ENCODE measurements around the gene CLCN2. TPM values are rescaled to one million over a fixed set of nuclear protein-coding genes. Genes with fewer than 3 reads are reported as not detected.

The CLCN2 gene
- total RNA-seq (2014; rRNA removed; shearing (Covaris generic)): 3.0 and 8.8 TPM in 2 replicates

DNA sequence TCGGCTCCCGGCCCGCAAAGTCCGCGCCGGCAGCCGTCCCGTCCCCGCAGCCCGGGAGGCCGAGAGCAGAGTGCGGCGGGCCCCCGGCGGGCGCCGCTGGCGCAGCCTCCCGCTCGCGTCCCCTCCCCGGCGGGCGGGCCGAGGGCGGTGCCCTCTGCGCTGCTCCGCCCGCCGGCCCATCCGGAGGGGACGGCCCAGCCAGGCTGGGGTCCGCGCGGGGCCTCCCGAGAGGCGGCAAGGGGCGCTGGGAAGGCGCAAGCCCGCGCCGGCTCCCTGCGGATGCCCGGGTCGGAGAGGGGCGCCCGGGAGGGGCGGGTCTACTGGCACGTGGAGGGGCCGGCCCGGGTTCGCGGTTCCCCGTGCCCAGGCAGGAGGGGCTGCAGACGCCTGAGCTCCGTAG is at the start of gene CLCN2, which contains the start of gene POLR2H:
CLCN2 (minus strand) TSS at position 74 of the 400 bp plus-strand sequence. CDS start 126 bp downstream, outside the sequence.
POLR2H (plus strand) TSS at position 179 of the 400 bp plus-strand sequence. CDS start 1,783 bp downstream, outside the sequence.
- no peak for DNase-seq (ENCODE audit: low spot score)

DNA sequence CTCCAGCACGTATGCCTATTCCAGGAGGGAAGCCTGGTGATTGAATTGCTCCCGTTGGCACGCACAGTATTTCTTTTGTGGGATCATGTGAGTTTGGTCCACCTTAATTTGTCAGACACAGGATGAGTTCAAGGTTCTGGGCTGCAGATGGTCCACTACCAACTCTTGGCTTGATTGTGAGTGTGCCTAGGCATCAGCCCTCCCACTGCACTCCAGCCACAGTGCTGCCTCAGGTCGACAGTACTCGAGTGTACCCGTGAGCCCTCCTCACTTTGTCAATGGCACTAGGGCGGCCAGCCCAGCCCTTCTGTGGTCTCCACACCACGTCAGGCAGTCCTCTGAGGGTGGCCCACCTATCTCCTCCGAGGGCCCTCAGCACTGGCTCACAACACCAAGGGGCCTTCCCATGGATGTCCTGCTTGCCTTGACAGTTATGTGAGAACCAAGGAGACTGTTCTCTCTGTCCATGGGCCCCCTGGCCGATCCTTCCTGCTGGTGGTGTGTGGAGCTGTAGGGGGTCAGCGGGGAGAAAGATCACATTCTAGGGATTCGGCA is 48.6 kb upstream of the CLCN2 start:
- DNase-seq (ENCODE audit: low spot score): no peak

DNA sequence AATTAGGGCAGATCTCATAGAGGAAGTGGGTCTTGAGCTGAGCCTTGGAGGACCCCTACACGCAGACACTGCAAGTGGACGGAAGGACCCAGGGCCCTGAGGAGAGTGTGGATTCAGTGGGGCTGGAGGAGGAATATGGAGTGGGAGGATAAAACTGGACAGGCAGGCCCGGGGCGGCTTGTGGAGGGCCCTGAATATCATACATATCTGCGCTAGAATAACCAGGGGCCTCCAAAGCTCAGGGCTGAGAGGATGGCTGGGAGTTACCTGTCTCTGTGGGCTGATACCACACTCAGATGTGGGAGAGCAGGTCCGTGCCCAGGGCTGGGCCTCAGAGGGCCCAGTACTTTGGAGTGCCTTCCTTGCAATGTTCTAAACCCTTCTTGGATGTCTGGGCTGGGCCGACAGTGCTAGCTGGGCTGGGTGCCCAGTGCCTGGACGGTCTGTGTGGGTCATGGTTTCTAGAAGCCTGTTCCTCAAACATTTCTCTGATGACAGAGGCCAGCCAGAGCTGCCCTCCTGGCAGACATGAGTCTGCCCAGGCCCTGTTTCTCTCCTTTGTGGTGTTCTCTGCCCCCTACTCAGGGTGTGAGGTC is 48.0 kb upstream of the CLCN2 start:
- DNase-seq (ENCODE audit: low spot score): no peak

DNA sequence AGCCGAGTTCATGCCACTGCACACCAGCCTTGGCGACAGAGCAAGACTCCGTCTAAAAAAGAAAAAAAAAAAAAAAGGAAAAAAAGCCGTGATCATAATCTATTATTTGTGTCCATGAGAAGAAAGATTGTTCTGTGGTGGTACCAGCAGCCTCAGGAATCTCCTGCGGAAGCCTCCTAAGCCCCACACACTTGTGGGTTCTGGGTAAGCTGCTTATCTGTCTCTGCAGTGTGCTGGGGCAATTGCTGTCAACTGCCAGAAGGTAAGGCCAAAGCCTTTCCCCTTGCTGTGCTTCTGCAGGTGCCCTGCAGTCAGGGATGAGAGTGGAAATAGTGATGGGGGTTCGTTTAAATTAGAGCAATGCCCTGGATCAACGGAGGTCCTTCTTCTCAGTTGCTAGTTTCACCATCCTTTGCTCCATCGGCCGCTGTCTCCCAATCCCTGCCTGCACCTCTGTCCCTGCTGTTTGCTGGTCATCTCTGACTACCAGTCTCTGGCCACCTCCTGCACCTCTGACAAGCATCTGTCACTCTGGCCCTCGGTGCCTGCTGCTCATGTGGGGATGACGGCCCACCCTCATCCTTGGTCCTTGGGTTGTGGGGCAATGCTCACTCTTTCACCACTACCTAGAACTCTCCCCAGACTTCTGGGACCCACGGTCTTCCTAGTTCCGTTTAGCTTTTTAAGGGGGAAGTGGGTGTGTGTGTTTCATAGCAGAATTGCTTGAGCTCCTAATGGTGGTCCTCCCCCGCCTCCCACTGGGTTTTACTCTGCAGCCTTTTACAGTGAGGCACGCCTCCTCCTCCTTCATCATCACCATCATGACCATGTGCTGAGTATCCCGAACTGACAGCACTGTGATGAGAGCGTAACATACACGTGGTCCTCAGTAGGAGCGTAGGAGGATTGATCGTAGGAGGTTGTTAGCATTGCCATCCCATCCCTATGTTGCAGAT is 43.9 kb upstream of the CLCN2 start:
- DNase-seq (ENCODE audit: low spot score): no peak

DNA sequence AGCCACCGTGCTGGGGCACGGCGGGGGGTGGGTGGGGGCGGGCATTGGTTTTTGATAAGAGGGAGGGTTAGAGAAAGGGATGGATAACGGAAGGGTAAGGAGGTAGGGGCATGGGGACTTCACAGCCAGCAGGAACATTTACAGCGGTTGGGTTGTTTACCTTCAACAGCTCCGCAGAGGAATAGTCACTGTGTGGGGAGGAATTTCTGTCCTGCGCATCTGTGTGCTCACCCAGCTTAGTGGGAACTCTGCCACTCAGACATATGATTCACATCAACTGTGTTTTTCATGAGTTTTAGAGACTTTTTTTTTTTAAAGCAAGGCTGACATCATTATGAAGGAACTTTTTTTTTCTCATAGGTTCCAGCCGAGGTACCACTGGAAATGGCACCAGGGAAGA is 38.0 kb upstream of the CLCN2 start:
- peak; percentile 81 for DNase-seq (ENCODE audit: low spot score)

DNA sequence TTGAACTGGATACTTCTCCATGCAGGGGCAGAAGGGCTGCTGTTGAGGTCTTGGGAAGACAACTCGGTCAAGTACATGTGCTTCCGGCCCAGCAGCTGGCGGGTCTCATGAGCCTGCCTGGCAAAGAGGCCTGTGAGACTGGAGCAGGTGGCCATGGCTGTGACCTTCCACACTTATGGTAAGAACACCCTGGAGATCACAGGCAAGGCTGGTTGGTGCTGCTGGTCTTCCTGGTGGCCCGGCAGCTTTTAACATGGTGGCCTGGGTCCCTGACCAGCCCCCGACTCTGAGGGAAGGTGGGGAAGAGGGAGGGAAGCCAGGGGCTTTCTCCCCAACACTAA is 33.9 kb upstream of the CLCN2 start:
- no peak for DNase-seq (ENCODE audit: low spot score)

DNA sequence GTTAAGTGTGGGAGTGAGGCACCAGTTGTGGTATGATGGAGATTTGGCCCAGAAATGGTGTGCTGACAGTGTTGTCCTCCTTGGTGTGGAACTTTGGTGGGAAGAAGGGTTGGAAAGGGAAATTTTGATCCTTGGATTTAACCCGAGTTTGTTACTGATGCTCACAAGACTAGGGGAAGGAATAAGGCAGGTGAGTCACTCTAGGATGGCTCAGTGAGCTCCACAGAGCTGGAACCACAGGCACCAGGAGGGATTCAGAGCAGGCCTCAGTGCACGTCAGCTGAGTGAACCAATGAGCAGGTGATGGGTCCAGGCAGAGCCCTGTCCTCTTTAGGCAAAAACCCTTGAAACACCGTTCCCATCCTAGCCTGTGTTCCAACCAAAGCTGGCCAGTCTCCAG is 29.9 kb upstream of the CLCN2 start:
- DNase-seq (ENCODE audit: low spot score): no peak

DNA sequence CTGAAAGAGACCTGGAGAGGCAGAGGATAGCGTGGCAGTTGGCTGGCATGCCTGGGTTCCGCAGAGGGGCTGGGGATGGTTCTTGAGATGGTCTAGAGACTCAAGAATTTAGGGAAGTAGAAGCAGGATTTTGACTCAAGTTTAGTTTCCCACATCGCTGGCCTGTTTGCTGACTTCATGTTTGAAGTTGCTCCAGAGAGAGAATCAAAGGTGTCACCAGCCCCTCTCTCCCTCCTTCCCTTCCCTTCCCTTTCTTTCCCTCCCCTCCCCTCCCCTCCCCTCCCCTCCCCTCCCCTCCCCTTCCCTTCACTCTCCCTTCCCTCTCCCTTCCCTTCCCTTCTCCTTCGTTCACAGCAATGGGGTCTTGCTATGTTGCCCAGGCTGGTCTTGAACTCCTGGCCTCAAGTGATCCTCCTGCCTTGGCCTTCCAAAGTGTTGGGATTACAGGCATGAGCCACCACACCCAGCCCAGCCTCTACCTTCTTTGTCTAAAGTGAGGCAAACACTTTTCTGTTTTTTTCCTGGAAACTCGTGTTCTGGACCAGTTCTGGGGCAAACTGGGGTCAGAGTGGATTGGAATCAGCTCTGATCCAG is 28.6 kb upstream of the CLCN2 start:
- no peak for DNase-seq (ENCODE audit: low spot score)

DNA sequence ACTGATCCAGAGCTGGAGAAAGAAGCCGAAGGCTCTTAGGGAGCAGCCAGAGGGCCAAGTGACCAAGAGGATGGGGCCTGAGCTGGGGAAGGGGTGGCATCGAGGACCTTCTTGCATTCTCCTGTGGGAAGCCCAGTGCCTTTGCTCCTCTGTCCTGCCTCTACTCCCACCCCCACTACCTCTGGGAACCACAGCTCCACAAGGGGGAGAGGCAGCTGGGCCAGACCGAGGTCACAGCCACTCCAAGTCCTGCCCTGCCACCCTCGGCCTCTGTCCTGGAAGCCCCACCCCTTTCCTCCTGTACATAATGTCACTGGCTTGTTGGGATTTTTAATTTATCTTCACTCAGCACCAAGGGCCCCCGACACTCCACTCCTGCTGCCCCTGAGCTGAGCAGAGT is 28.0 kb upstream of the CLCN2 start:
- DNase-seq (ENCODE audit: low spot score): no peak

DNA sequence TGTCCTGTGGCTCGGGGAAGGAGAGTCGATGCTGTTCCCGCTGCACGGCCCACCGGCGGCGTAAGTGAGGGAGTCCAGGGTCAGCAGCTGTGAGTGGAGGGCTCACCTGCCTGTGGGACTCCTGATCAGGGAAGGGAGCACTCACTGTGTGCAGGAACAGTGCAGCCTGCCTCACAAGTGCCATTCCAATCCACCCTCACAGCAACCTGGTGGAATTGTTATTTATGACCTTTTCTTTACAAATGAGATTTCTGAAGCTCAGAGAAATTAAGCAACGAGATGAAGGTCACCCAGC is 27.5 kb upstream of the CLCN2 start:
- DNase-seq (ENCODE audit: low spot score): no peak

DNA sequence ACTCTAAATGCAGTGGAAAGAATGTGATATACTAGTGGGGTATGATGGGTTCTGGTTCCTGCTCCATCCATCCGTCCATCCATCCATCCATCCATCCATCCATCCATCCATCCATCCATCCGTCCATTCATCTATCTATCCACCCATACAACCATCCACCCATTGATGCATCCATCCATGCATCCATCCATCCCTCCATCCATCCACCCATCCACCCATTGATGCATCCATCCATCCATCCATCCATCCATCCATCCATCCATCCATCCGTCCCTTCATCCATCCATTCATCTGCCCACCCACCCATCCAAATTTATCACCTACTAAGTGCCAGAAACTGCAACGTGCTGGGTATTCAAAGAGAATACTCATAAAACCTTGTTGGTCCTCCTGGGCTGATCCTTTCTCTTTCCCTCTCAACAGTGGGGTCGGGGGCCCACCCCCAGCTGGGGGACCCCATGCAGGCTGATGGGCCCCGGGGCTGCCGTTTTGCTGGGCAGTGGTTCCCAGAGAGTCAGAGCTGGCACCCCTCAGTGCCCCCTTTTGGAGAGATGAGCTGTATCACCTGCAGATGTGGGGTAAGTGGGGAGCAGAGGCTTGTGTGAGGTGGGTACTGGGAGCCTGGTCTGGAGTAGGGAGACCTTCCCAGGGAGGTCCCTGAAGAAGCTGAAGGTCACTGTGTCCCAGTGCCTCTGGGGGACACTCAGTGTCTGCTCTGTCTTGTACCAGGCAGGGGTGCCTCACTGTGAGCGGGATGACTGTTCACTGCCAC is 26.9 kb upstream of the CLCN2 start:
- no peak for DNase-seq (ENCODE audit: low spot score)

DNA sequence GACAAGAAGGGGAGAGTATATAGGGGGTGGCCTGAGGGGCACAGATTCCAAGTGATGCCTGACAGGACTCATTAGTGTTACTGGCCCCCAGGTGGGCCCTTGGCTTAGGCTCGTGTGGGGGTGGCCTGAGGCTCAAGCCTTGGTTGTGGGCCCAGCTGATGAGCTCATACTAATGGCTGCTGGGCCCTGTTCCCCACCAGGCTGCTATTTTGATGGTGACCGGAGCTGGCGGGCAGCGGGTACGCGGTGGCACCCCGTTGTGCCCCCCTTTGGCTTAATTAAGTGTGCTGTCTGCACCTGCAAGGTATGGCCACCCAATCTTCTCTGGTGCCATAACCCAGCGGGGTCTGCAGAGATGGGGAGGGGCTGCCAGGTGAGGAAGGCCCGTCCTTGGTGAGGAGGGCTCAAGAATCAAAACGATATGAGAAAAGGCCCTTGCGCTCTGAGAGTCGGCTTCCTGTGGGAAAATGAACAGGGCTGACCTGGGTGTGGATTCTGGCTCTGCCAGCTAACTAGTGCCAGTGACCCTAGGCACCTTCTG is 25.8 kb upstream of the CLCN2 start:
- no peak for DNase-seq (ENCODE audit: low spot score)

DNA sequence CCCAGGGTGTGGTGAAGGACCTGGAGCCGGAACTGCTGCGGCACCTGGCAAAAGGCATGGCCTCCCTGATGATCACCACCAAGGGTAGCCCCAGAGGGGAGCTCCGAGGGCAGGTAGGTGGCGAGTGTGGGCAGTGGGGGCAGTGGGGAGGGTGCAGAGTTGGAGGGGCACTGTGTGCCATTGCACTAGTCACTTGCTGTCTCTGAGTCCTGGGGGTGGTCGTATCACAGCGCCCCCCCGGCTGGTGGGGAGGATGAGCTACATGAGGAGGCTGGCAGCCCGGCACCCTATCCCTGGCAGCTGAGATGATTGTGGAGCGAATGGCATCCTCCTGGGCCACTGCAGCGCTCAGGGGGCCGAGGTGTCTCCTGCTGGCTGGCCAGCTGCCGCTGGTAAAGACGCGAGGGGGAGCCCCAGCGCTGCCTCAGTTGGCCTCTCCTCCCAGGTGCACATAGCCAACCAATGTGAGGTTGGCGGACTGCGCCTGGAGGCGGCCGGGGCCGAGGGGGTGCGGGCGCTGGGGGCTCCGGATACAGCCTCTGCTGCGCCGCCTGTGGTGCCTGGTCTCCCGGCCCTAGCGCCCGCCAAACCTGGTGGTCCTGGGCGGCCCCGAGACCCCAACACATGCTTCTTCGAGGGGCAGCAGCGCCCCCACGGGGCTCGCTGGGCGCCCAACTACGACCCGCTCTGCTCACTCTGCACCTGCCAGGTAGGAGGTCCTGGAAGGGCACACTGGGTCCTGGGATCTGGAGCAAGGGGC is 24.8 kb upstream of the CLCN2 start:
- DNase-seq (ENCODE audit: low spot score): no peak

DNA sequence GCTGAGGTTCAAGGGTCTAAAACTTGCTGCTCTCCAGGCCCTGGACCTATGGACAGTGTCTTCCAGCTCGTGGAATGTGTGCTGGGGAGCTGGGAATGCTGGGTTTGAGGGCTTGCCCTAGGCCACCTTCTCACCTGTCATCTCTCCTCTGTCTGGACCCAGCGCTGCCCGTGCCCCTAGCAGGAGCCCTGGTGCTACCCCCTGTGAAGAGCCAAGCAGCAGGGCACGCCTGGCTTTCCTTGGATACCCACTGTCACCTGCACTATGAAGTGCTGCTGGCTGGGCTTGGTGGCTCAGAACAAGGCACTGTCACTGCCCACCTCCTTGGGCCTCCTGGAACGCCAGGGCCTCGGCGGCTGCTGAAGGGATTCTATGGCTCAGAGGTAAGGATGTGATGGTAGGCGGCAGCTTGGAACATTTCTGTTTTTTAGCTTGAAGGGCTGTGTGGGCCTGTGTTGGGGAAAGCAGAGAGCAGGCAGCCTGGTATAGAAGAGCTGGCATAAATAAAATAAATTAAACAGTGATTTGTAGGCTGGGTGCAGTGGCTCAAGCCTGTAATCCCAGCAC is 23.5 kb upstream of the CLCN2 start:
- no peak for DNase-seq (ENCODE audit: low spot score)

DNA sequence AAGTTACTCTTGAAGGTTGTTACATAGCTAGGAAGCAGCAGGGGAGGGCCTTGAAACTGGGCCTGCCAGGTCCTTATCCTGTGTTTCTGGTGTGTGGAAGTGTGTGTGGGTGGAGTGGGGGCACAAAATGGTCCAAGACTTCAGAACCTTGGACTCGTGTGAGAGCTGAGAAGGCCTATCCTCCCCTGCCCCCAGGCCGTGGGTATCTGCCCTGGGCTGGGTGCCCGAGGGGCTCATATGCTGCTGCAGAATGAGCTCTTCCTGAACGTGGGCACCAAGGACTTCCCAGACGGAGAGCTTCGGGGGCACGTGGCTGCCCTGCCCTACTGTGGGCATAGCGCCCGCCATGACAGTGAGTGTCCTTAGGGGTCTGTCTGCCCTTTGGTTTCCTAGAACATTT is 22.9 kb upstream of the CLCN2 start:
- no peak for DNase-seq (ENCODE audit: low spot score)

DNA sequence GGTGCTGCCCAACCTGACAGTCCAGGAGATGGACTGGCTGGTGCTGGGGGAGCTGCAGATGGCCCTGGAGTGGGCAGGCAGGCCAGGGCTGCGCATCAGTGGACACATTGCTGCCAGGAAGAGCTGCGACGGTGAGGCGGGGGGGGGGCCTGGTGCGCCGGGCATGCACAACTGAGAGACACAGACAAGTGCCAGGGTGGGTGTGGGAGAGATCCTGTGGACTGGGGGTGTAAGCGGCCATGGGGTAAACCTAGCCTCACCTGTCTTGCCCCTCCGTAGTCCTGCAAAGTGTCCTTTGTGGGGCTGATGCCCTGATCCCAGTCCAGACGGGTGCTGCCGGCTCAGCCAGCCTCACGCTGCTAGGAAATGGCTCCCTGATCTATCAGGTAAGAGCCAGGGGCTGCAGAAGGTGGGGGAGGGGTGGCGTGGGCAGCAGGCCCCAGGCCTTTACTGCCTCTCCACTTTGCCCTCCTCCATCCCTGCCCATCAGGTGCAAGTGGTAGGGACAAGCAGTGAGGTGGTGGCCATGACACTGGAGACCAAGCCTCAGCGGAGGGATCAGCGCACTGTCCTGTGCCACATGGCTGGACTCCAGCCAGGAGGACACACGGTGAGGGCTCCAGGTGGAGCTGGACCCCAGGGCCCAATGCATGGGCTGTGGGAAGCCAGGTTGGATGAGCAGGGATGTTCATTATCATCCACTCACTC is 21.8 kb upstream of the CLCN2 start:
- DNase-seq (ENCODE audit: low spot score): no peak

DNA sequence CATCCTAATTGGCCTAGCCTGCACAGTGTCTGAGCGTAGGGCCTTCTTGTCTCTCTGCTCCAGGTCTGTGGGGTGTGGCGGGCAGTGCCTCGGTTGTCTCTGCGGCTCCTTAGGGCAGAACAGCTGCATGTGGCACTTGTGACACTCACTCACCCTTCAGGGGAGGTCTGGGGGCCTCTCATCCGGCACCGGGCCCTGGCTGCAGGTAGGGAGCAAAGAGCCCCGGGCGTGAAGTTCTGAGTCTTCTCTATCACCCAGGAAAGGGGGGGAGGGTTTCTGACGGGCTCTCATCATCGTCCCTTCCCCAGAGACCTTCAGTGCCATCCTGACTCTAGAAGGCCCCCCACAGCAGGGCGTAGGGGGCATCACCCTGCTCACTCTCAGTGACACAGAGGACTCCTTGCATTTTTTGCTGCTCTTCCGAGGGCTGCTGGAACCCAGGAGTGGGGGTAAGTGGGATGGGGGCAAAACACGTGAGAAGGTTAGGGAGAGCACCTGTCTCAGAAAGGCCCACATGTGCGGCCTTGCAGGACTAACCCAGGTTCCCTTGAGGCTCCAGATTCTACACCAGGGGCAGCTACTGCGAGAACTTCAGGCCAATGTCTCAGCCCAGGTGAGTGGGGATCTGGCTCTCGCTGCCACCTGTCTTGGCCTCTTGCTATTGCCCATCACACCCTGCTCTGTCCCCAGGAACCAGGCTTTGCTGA is 21.1 kb upstream of the CLCN2 start:
- no peak for DNase-seq (ENCODE audit: low spot score)

DNA sequence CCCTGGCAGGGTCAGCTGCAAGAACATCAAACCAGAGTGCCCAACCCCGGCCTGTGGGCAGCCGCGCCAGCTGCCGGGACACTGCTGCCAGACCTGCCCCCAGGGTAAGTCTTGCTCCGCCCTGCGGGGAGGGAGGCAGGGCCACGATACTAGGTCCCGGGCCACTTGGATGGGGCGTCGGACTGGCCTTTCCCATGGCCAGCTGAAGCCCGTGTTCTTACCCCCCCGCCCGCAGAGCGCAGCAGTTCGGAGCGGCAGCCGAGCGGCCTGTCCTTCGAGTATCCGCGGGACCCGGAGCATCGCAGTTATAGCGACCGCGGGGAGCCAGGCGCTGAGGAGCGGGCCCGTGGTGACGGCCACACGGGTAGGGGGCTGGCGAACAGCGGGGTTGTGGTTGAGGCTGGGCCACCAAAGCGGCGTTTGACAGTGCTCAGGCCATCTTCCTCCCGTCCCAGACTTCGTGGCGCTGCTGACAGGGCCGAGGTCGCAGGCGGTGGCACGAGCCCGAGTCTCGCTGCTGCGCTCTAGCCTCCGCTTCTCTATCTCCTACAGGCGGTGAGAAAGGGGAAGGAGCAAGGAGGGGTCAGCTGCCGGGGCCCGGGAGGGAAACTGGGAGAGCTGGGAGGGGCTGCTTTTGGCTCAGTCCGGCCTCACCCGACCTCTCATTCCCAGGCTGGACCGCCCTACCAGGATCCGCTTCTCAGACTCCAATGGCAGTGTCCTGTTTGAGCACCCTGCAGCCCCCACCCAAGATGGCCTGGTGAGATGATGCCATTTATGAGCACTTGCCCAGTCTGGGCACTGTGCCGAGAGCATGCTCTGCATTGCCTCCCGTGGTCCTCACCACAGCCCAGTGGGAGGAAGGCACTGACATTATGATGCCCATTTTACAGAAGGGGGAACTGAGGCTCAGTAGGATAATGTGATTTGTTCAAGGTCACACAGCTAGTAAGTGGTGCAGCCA is 20.1 kb upstream of the CLCN2 start:
- no peak for DNase-seq (ENCODE audit: low spot score)

Measured in A172 (cell line).